ENCODE results near the gene ATAD3A. TPM values are rescaled to one million over a fixed set of nuclear protein-coding genes. Genes with fewer than 3 reads are reported as not detected.

ATAD3A gene
- total RNA-seq, 1 donor from 2014 or later, result 32.1 TPM

DNA sequence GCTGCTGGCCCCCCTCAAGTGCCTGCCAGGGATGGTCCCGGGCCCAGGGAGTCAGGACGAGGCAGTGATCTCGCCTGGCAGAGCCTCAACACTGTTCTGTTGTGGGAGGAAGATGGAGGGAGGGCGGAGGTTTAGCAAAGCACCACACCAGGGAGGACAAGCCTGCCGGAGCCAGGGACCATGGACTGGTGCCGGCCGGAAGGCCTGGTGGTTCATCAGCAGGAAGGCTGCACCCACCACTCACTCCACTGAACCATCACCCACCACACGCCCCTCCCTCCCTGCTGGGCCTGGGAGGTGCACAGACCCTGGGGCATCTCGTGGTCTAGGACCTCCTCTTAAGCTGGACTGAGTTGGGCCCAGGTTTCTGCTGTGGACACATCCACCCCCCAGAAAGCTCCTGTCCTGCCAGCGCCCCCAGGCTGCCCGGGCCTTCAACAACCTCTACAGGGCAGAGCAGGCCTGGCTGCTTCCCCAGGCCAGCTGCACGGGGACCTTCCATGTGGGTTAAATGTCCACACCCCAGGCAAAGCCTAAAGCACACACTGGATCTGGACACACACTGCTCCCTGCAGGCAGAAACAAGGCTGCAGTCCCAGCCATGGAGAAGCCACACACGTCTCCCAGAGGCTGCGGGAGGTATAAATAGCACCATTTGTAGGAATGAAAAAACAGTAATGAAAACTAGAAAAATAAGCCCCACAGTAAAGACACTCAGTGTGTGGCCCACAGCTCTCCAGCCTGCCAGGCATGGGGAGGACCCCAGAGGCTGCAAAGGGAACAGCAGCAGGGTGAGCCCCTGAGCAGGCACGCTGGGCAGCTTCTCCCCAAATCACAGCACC lies 38.9 kb downstream of the ATAD3A start:
- Mint-ChIP-seq H3K9me3 (ENCODE audit: unreplicated experiment) (peaks cover 5% of the 10 kb centered on the region), H3K4me1 (ENCODE audit: low read depth, unreplicated experiment) (peaks cover 24% of the 10 kb centered on the region), H3K36me3 (ENCODE audit: unreplicated experiment) (no peaks in the 10 kb centered on the region), H3K27ac (ENCODE audit: unreplicated experiment) (peak overlapping the region; percentile 94), H3K4me3 (ENCODE audit: unreplicated experiment) (peak overlapping the region; percentile 49), H3K27me3 (ENCODE audit: unreplicated experiment) (peaks cover 5% of the 10 kb centered on the region)
- peak; percentile 62 for DNase-seq
- TF ChIP-seq, protein P1, sequence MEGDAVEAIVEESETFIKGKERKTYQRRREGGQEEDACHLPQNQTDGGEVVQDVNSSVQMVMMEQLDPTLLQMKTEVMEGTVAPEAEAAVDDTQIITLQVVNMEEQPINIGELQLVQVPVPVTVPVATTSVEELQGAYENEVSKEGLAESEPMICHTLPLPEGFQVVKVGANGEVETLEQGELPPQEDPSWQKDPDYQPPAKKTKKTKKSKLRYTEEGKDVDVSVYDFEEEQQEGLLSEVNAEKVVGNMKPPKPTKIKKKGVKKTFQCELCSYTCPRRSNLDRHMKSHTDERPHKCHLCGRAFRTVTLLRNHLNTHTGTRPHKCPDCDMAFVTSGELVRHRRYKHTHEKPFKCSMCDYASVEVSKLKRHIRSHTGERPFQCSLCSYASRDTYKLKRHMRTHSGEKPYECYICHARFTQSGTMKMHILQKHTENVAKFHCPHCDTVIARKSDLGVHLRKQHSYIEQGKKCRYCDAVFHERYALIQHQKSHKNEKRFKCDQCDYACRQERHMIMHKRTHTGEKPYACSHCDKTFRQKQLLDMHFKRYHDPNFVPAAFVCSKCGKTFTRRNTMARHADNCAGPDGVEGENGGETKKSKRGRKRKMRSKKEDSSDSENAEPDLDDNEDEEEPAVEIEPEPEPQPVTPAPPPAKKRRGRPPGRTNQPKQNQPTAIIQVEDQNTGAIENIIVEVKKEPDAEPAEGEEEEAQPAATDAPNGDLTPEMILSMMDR (IDR thresholded peaks at IDR 0.05; ENCODE audit: partially characterized antibody, unreplicated experiment), result peak; percentile 67

DNA sequence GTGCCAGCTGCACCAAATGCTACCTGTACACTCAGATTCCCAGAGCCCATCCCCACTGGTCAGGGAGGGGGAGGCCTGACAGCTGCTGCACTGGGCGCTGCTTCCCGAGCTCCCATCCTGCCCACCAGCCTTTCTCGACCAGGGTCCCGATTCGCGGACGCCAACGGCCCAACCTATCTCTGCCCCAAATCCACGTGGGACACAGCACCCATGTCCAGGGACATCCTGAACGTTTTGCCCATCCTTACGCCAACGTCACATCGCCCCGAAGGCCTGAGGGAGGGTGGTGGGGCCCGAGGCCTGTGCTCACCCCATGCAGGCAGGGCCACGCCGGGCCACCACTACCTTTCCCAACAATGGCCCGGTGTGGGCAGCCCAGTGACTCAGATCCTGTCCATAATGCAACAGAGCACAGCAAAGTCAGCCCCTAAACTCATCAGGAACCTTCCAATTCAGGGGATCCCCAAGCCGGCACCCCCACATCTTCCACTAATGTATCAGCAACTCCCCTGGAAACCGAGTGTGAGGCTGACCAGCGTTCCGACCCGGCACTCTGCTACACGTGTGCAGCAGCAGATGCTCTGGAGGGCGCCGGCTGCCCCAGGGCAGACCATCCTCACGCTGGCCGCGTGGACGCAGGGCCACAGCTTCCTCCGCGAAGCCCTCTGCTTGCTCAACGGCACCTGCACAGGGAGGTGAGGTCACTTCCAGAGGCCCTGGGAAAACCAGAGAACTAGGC lies 39.7 kb downstream of the ATAD3A start:
- TF ChIP-seq, protein P1 (IDR thresholded peaks at IDR 0.05; ENCODE audit: partially characterized antibody, unreplicated experiment), result no peak
- Mint-ChIP-seq H3K27ac (ENCODE audit: unreplicated experiment) (peak overlapping the region; percentile 94), H3K27me3 (ENCODE audit: unreplicated experiment) (peaks cover 5% of the 10 kb centered on the region), H3K9me3 (ENCODE audit: unreplicated experiment) (peaks cover 5% of the 10 kb centered on the region), H3K4me3 (ENCODE audit: unreplicated experiment) (peak overlapping the region; percentile 74), H3K4me1 (ENCODE audit: low read depth, unreplicated experiment) (peaks cover 24% of the 10 kb centered on the region), H3K36me3 (ENCODE audit: unreplicated experiment) (no peaks in the 10 kb centered on the region)
- no peak for DNase-seq

DNA sequence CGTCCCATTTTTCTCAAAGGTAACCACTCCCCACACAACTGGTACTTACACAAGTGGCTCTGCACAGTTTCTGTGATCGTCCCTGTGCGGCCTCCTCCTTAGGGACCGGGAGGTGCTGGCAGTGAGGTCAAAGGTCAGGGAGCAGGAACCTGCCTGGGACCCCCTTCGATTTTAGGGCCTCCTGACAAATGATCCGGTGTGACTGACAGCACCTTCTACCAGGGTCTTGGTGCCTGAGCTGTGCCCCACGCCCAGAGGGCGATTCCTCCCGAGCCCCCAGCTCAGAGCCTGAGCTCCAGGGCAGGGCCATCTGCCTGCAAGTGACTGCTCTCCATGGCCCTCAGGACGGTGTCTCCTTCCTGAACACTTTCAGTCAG lies 40.3 kb downstream of the ATAD3A start:
- Mint-ChIP-seq H3K9me3 (ENCODE audit: unreplicated experiment) (peaks cover 5% of the 10 kb centered on the region), H3K4me1 (ENCODE audit: low read depth, unreplicated experiment) (peaks cover 24% of the 10 kb centered on the region), H3K27ac (ENCODE audit: unreplicated experiment) (peak overlapping the region; percentile 94), H3K27me3 (ENCODE audit: unreplicated experiment) (peaks cover 5% of the 10 kb centered on the region), H3K4me3 (ENCODE audit: unreplicated experiment) (peak overlapping the region; percentile 74), H3K36me3 (ENCODE audit: unreplicated experiment) (no peaks in the 10 kb centered on the region)
- TF ChIP-seq, protein P1 (IDR thresholded peaks at IDR 0.05; ENCODE audit: partially characterized antibody, unreplicated experiment), result no peak
- no peak for DNase-seq

DNA sequence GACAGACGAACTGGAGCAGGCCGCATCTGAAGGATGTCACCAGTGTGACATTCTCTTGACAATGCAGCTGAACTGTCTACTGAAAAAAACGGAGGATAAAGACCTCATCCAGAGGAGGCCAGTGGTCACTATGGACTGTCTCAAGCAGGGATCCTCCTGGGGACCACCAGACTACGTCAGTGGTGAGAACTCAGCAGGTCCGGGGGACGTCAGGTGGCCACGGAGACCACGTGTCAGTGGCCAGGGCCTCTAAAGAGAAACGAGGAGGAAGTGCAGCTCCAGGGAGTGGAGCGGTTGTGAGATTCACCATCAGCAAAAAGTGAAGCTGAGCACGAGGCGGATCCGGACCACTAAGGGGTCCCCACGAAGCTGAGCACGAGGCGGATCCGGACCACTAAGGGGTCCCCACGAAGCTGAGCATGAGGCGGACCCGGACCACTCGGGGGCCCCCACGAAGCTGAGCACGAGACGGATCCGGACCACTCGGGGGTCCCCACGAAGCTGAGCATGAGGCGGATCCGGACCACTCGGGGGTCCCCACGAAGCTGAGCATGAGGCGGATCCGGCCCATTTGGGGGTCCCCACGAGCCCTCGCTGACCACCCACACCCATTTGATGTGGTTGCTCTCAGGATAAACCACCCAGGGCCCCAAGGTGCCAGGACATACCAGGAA lies 42.0 kb downstream of the ATAD3A start:
- no peaks in the 10 kb centered on the region for H3K36me3 Mint-ChIP-seq (ENCODE audit: unreplicated experiment)
- TF ChIP-seq, protein P1 (IDR thresholded peaks at IDR 0.05; ENCODE audit: partially characterized antibody, unreplicated experiment), result no peak
- DNase-seq, result no peak
- H3K27me3 Mint-ChIP-seq (ENCODE audit: unreplicated experiment), result peaks cover 5% of the 10 kb centered on the region
- peak overlapping the region; percentile 59 for H3K27ac Mint-ChIP-seq (ENCODE audit: unreplicated experiment)
- no peak overlapping the region for H3K4me3 Mint-ChIP-seq (ENCODE audit: unreplicated experiment)
- H3K4me1 Mint-ChIP-seq (ENCODE audit: low read depth, unreplicated experiment), result peaks cover 28% of the 10 kb centered on the region
- H3K9me3 Mint-ChIP-seq (ENCODE audit: unreplicated experiment), result peaks cover 9% of the 10 kb centered on the region
